NCI-H2171 (cell line): ENCODE results near the gene CTDSPL.

Source experiments
- DNase-seq: peaks from one replicate; lab custom pipeline; 2025; lab: John Stamatoyannopoulos, UW

The CTDSPL gene

DNA sequence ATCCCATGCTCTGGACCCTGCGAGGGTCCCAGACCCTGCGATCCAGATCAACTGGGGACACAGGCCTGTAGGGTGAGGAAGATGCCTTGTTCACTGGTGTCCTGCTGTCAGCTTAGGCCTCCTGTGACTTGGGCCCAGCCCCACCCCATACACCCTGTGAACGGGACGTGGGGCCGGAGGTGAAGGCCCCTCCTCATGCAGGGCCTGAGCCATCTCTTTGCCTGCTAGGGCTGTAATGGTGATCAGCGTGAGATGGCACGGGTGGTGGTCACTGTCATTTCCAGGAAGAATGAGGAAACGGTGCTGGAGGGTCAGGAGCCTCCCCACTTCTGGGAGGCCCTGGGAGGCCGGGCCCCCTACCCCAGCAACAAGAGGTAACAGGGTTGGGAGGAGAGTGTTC lies 141.3 kb downstream of the CTDSPL start:
- no peak for DNase-seq

DNA sequence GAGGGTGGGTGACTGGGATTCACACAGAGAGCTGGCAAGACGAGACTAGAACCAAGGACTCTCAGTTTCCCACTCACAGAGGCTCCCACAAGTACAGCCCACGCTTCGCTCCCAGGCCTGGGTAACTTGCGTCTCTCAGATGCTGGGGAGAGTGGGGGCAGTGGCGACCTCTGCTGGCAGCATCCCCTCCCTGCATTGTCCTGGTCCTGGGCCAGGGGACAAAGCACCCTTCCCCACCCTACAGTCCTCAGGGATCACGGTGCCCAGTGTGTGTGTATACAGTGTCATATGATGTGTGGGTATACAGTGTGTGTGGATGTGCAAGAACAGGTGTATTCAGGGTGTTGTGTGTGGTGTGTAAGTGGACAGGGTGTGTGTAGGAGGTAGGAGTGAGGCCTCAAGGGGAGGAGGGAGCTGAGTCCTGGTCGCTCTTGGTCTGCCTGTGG lies 141.7 kb downstream of the CTDSPL start:
- DNase-seq = no peak

DNA sequence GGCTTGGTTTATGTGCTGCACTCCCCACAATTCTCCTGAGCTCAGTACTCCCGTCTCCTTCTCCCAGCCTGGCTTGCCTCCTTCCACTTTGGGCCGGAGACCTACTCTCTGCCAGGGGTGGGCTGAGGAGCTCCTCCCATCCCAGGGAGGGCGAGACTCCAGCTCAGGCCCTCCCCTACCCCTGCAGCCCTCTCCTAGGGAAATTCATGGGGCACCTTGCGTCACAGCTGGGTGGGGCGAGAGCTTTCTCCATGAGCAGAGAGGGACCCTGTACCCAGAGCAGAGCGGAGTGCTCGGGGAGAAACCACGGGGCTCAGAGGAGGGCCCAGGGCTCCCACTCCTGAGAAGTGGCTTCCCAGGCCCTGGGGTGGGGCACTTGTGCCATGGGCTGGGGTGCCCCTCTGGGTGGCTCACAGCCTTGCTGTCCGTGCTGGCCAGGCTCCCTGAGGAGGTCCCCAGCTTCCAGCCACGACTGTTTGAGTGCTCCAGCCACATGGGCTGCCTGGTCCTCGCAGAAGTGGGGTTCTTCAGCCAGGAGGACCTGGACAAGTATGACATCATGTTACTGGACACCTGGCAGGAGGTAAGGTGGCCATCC lies 142.2 kb downstream of the CTDSPL start:
- no peak for DNase-seq

DNA sequence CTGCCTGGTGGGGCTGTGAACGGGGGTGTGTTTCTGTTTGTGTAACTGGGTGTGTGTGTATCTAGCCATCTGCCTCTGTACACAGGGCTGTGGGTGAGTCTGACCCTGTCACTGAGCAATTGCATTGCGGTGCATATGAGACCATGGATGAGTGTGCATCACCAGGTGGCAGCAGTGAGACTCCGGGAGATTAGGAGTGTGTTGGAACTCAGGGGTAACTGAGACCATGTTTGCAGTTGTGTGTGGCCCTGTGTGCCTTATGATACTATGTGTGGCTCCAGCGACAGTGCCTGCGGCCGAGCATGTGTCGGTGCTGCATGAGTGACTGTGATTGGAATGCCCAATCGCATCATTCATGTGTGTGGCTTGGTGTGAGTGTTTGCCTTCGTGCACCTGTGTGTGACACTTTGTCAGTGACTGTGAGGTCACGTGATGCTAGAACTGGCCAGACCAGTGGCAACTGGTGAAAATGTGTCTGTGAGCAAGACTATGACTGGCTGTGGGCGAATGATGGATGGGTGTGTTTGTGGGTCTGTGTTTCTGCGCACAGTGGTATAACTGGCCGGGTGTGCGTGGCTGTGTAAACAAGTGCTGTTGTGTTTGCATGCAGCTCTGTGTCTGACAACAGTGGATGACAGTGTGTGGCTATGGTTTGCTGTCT lies 142.9 kb downstream of the CTDSPL start:
- DNase-seq = no peak

DNA sequence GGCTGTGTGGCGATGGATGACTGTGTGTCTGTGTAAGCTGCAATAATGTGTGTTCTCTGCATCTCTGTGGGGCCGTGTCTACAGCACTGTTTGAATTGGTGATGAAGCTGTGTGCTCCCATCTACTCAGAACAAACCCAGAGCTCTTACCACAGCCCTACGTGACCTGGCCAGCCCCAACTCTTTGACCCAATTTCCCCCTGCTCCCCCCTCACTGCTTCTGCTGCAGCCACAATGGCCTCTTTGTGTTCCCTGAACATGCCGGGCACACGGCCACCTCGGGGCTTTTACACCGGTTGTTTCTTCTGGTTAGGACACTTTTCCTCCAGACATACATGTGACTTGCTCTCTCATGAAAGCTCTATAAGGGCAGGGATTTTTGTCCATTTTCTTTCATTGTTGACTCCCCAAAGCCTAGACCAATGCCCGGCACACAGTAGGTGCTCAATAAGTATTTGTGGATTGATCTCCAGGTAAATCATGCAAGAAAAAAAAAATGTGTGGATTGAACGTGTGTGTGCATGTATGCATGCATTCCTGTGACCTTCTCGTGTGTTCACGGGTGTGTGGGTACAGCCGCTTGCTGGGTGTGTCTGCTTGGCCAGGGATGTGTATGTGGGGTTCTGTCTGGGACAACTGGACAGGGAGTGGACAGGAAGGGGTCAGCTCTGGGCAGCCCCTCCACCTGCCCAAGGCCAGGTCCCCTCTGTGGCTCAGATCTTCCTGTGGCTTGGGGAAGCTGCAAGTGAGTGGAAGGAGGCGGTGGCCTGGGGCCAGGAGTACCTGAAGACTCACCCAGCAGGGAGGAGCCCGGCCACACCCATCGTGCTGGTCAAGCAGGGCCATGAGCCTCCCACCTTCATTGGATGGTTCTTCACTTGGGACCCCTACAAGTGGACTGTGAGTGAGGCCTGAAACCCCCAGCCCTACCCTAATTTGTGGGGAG lies 143.7 kb downstream of the CTDSPL start:
- DNase-seq = no peak

DNA sequence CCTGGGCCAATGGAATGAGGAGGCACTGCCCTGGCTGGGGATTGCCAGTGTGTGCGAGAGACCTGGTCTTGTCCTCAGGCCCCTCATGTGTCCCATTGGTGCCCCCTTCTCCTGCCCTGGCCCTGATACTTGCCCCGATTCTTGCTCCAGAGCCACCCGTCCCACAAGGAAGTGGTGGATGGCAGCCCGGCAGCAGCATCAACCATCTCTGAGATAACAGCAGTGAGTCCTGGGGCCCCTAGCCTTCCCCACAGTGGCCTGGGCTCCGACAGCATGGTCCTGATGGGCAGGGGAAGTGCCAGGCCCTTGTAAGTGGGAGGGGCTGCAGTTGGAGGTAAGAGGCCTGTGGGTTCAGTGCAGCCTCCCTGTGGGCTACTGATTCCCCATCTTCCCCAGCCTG lies 144.4 kb downstream of the CTDSPL start:
- DNase-seq = no peak

DNA sequence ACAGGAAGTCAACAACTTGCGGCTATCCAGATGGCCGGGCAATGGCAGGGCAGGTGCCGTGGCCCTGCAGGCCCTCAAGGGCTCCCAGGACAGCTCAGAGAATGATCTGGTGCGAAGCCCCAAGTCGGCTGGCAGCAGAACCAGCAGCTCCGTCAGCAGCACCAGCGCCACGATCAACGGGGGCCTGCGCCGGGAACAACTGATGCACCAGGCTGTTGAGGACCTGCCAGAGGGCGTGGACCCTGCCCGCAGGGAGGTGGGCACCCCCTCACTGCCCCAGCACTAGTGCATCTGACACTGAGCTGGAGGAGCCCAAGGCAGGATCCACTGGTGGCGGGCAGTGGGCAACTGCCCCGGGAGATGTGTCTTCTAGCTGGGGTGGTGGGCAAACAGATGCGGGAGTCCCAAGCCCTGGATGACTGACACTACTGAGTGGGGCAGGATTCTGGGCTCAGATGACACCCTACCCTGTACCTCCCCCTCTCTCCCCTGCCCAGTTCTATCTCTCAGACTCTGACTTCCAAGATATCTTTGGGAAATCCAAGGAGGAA lies 144.8 kb downstream of the CTDSPL start:
- DNase-seq = no peak

DNA sequence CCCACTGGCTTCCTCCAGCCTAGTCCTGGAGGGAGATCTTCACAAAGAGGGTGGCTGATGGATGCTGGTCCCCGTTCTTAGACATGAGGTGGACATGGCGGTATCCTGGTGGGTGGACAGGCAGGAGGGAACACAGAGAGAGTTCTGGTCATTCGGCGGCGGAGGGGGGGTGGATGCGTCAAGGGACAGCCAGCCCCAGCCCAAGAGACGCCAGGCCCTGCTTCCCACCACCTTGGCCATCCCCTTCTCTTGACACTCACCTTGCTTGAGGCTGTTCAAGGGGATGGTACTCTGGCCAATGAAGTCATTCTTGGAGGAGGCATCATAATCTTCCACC lies 146.0 kb downstream of the CTDSPL start:
- DNase-seq = no peak

DNA sequence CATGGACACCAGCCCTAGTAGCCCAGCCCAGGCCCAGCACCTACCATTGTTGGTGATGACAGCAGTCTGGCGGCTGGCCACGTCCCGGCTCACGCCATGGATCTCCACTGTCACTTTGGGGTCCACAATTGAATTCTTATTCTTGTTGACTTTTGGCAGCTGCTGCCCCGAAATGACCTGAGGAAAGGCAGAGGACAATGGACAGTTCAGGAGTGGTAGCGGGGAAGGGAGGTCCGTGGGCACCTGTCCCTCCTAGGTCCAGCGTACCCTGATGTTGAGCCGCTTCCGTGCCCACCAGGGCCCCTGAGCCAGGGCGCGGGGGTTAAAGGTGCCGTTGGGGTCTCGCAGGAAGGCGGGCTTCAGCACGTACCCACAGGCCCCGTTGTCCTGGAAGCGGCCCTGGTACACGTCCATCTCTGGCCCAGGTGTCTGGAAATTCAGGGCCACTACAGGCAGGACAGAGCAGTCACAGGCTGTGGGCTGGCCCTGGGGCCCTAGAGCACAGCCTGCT lies 146.6 kb downstream of the CTDSPL start:
- no peak for DNase-seq

DNA sequence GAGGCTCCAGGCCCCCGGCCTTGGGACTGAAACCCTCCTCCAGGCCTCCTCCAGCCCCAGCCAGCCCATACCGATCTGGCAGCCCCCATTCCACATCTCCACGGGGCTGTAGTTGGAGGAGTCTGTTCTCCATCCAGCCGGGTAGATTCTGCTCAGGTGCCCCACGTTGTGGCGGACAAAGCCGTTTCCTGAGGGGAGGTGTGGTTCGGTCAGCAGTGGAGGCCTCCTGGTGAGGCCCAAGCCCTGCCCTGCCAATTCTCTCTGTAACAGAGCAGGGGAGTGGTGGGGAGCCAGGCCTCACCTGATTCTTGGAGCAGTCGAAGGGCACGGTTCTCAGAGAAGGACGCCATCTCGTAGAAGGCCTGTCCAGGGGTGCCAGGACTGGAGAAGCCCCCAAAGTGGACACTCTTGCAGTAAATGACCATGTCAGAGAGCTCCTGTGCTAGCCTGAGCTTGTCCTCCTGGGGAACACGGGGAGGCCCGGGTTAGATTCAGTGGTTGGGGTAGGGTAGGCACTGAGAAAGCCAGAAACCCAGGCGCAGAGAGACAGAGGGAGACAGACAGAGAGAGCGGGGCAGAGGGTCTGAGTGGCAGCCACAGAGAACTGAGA lies 147.4 kb downstream of the CTDSPL start:
- no peak for DNase-seq

DNA sequence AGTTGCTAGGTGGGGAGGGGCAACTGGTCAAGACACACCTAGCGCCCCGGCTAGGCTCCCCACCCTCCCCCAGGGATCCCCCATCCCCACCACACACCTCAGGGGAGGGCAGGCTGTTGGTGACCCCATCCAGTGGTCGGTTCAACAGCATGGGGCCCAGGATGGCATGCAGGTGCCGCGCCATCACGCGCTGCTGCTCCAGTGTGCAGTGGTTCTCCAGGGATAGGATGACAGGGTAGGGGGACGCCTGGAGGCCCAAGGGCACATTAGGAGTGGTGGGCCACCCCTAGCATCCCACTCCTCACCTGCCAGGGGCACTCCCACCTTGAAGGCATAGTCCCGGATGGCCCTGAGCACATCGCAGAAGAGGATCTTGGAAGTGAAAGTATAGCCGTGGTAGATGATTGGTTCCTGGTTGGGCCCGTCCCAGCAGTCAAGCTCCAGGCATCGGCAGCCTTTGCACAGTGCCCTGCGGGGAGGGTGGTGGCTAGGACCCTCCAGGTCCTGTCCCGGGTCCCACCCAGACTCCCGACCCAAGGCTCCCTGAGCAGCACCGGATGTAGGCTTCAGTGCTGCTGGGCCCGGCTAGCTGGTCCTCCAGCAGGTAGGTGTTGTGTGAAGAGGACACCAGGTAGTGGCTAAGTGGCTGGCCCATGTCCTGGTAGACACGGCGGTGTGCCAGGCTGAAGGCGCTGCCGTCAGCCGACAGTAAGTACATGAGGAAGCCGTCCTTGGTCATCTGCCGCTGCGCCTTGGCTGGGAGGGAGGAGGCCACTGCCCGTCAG lies 148.3 kb downstream of the CTDSPL start:
- DNase-seq = no peak

DNA sequence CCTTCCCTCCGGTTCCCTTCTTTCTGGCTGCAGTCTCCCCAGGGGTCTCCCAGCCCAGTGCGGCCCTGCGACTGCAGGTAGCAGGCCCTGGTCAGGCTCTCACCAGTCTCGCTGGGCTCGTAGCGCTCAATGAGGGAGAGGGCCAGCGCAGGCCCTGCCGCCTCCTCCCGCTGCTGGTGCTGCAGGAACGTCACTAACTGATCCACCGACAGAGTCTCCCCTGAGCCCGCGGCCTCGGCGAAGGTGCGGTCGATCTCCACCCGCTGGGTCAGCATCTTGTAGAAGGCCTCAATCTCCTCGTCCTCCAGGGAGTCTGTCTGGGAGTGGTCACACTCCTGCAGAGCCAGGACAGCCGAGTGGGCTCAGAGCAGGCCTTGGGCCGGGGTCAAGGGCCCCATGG lies 149.4 kb downstream of the CTDSPL start:
- DNase-seq = no peak

DNA sequence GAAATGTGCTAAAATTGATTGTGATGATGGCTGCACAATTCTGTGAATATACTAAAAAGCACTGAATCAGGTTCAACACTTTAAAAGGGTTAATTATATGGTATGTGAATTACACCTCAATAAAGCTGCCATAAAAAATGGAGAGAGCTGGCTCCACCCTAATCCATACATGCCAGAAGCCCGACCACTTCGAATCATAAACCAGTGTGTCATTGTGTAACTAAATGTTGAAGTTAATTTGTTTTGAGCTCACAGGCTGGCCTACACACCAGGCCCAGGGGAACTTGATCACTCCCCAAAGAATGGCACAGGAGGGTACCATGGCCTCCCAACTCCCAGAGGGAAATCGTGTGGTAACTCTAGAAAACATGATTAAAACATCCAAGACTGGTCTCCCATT lies 153.8 kb downstream of the CTDSPL start:
- no peak for DNase-seq

DNA sequence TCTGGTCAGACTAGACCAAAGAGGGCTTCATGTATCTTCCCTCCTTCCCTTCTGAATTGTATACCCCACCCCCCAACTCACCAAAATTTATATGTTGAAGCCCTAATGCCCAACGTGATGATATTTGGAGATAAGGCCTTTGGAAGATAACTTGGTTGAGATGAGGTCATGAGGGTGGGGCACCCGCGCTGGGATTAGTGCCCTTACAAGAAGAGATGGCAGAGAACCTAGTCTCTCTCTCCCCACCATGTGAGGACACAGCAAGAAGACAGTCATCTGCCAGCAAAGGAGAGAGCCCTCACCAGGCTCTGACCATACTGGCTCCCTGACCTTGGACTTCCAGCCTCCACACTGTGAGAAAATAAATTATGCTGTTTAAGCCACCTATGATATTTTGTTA lies 154.3 kb downstream of the CTDSPL start:
- no peak for DNase-seq

DNA sequence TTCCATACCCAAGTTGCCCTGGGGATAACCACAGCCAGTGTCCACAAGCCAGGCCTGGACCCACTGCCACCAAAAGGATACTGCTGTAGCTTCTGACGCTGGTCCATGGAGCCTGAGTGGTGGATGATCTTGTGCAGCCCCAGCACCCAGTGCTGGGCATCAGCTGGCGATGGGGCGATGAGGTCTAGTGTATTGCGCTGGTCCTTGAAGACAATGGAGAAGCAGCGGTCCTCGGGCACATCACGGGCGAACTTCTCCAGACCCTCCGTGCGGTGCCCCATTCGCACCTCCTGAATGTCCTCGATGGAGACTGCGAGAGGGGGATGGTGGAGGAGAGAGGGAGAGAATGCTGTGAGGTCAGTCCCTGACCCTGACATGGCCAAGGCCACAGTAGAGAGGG lies 154.7 kb downstream of the CTDSPL start:
- no peak for DNase-seq

DNA sequence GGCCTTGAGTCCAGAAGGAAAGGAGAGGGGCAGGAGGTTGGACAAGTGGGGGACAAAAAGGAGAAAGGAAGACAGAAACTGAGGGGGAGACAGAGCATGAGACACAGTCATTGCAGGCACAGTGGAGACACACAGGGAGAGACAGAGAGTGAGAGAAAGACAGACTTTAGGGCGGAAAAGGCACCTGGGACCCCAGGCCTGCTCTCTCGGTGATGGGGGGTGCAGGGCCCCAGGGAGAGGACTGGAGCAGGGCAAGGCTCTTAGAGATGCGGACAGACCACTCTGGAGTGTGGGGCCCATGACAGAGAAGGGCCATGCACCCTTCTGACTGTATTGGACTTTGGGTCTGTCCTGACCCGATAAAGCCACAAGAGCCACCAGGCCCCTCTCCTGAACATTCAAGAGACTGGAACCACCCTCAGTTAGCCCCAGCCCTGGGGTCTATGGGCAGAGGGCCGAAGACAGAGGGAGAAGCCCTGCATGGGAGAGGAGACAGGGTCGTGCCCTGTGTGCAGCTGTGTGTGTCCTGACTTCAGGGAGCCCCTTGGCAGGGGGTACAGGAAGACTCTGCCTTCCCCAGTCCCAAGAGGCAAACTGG lies 155.3 kb downstream of the CTDSPL start:
- no peak for DNase-seq

DNA sequence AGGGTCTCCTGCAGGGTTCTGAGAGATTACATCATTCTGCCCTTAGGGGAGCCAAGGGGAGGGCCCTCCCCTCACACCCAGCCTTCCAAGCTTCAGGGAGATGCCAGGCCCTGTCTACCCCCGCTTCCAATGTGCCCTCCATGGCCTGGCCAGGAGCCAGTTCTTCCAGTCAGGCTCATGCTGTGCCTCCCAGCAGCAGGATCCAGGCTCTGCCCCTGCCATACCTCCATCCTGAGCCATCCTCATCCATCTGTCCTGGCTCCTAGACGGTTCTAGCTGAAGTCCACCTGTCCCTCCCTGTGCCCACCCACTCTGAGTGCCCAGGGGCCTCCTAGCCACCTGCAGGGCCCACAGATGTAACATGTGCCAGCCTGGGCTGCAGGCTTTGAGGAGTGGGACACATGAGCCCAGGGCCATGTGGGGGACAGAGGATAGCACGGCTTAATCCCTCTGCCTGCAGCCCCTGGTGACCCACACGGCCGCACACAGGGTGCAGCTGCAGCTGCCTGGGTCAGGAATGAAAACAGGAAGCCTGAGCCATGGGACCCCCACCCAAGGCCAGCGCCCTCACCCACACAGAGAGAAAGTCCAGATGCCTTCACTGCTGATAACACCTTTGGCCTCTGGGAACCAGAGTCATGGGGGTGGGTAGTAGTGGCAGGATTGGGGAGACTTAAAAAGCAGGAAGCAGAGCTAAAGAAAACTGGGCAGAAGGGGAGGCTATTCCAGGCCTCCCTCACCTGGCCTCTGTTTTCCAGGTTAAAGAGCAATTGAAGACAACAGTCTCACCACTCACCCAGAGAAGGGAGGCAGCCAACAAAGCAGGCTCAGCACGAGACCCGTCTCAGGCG lies 156.0 kb downstream of the CTDSPL start:
- DNase-seq = no peak

DNA sequence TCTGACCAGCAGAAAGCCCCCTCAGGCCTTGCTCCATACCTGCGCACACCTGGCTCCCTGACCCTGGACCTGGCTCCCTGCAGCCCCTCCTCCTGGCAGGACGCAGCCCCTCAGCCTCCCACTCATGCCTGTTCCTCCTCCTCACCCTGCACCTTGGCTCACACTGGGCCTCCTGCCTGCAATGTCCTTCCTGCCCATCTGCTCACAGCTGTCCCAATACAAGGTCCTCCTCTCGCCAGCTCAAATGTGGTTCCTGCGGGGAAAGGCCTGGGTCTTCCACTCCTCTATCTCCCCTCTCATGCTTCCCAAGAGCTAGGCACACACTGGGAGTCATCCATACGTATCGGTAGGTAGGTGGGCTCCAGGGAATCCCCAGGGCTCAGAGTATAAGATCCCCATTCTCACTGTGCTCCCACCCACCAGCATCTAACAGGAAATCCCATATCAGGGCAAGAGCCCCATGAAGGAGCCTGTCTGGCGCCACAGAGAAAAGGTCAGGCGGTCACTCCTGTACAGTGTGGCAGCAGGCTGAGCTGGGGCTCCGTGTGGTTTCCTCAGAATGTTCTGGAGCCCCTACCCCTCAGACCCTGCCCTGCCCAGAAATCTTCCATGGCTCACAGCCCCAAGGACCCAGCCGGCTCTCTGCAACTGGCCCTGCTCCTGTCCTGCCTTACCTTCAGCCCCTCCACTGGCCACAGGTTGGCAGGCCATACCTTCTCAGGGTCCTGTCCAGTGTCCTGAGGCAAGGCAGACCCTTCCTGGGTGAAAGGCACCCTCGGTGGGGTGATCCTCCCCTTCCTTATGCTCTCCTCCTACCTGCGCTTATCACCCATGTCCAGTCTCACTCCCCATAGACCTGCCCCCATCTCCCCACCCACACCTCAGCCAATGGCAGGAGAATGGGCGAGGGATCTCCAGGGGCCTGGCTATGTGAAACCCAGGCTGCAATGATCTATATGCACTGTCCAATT lies 156.9 kb downstream of the CTDSPL start:
- DNase-seq = no peak
